ENCODE results near the gene FXYD3.

DNA sequence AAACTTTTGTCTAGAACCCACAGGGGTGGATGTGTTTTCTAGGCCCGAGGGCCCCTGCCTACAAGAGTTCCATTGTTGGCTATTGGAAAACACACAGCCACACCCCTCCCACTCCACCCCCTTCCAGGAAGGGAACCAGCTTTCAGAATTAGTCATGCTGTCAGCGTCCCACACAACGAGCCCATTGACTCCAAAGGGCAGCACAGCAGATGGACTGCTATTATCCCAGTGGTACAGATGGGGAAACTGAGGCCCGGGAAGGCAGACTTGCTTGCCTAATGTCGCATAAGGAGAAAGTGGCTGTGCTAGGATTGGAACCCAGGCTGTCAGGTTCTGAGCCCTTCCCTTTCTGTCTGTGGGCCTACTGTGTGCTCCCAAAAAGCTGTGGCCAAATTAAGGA, 8.1 kb upstream of the FXYD3 start:
- TF ChIP-seq EP300 (IDR thresholded peaks at IDR 0.05) (no peak), POLR2A (IDR thresholded peaks at IDR 0.05) (no peak)
